HepG2 (cell line): ENCODE measurements around the gene ACTRT2. TPM values are rescaled to one million over a fixed set of nuclear protein-coding genes. Genes with fewer than 3 reads are reported as not detected.

ENCODE experiments used
- CEBPG ChIP-seq: IDR thresholded peaks from 2 replicates; pipeline ENCODE4 v1.6.1; 2016
- FOXA1 ChIP-seq, 2 experiments: fragments of 450-650 bp in 1 of 2; sonication (generic) in 1 of 2; formaldehyde crosslinking in 1 of 2; IDR thresholded peaks; 2 replicates each; pipeline versions ENCODE4 v1.4.0 to v1.6.1; 2016 to 2020; ENCODE audit warnings: missing genetic modification reagents in 1 of 2
- FOXA3 ChIP-seq: IDR thresholded peaks from 2 replicates; pipeline ENCODE4 v1.6.1; 2016; ENCODE audit warnings: missing genetic modification reagents, missing compliant biosample characterization
- FOXC1 ChIP-seq: sonication (generic); formaldehyde crosslinking; IDR thresholded peaks from 2 replicates; pipeline ENCODE4 v1.8.0; 2022; ENCODE audit warnings: mild to moderate bottlenecking, missing genetic modification reagents, borderline replicate concordance
- GABPB1 ChIP-seq: IDR thresholded peaks from 2 replicates; pipeline ENCODE4 v1.6.1; 2016; ENCODE audit warnings: mild to moderate bottlenecking, missing genetic modification reagents, moderate library complexity, missing compliant biosample characterization
- GATAD2A ChIP-seq: IDR thresholded peaks from 2 replicates; pipeline ENCODE4 v1.6.1; 2016
- GLI4 ChIP-seq: sonication (generic); formaldehyde crosslinking; IDR thresholded peaks from 2 replicates; pipeline ENCODE4 v1.5.1; 2020; ENCODE audit warnings: missing genetic modification reagents, mild to moderate bottlenecking, moderate library complexity, borderline replicate concordance
- HIVEP1 ChIP-seq: sonication (generic); formaldehyde crosslinking; IDR thresholded peaks from 2 replicates; pipeline ENCODE4 v1.4.0; 2020; ENCODE audit warnings: mild to moderate bottlenecking, missing genetic modification reagents
- HOXA9 ChIP-seq: sonication (generic); formaldehyde crosslinking; IDR thresholded peaks from 2 replicates; pipeline ENCODE4 v1.8.1; 2022; ENCODE audit warnings: missing genetic modification reagents, mild to moderate bottlenecking, moderate library complexity, borderline replicate concordance
- PHF8 ChIP-seq: sonication (generic); formaldehyde crosslinking; IDR thresholded peaks from 2 replicates; pipeline ENCODE4 v1.5.0; 2020; ENCODE audit warnings: missing genetic modification reagents
- SOX13 ChIP-seq, 3 experiments: fragments of 450-650 bp in 1 of 3; sonication (generic) in 1 of 3; formaldehyde crosslinking in 1 of 3; IDR thresholded peaks in 2 of 3; conservative IDR thresholded peaks in 1 of 3; 2 replicates each; pipeline versions ENCODE4 v1.5.0 to v1.6.1; 2016 to 2020; ENCODE audit warnings: antibody characterized with exemption in 1 of 3, mild to moderate bottlenecking in 1 of 3, missing compliant biosample characterization in 1 of 3, missing genetic modification reagents in 1 of 3, moderate library complexity in 1 of 3
- TCF7L2 ChIP-seq: IDR thresholded peaks from 2 replicates; pipeline ENCODE4 v1.6.1; 2011; ENCODE audit warnings: mild to moderate bottlenecking, low read depth, low read length, moderate library complexity
- ZNF431 ChIP-seq: sonication (generic); formaldehyde crosslinking; IDR thresholded peaks from 2 replicates; pipeline ENCODE4 v1.9.0; 2022; ENCODE audit warnings: missing genetic modification reagents, low read depth, mild to moderate bottlenecking, borderline replicate concordance
- ZNF761 ChIP-seq: sonication (generic); formaldehyde crosslinking; conservative IDR thresholded peaks from 2 replicates; pipeline ENCODE4 v1.4.0; 2020; ENCODE audit warnings: mild to moderate bottlenecking, missing genetic modification reagents
- polyA plus RNA-seq, 8 experiments: library from polyadenylated mRNA; depleted of rRNA in 3 of 8; stranded (reverse) in 7 of 8; unstranded in 1 of 8; fragments of >200 nt; fragmentation: Illumina TruSeq in 4 of 8; extraction: Trizol in 4 of 8; gene quantifications; 2 replicates each; pipeline versions ENCODE4 v1.2.1 to v1.2.3, GENCODE V29; 2011 to 2016; ENCODE audit warnings: low read depth in 4 of 8, missing spikeins in 1 of 8, mixed read lengths in 1 of 8; ENCODE audit not compliant: insufficient read depth in 1 of 8
- total RNA-seq, 5 experiments: library from RNA; depleted of rRNA; stranded (reverse); fragments of >200 nt; fragmentation: Illumina TruSeq; extraction: Trizol; gene quantifications; 2 replicates each; pipeline ENCODE4 v1.2.3, GENCODE V29; 2016; ENCODE audit warnings: low read depth in 1 of 5
- TF ChIP-seq, protein P1 (sequence below): sonication (generic); formaldehyde crosslinking; IDR thresholded peaks from 2 replicates; pipeline ENCODE4 v1.8.1; 2022; ENCODE audit warnings: low read depth, mild to moderate bottlenecking, missing genetic modification reagents

The ACTRT2 gene
- total and polyA plus RNA-seq, 2 of the 13 experiments (the other 11 are each of a cell fraction or from before 2014, with no cell fraction given) = not detected

- TF ChIP-seq SOX13 (IDR thresholded peaks at IDR 0.05) (no peak), SOX13 (CRISPR knock-in tag; conservative IDR thresholded peaks at IDR 0.05 in 1 of 2, IDR thresholded peaks at IDR 0.05 in 1 of 2) (0 out of 4 replicates have a peak, but pooled peaks of 1 of the 2 experiments have one; percentile 19), GABPB1 (CRISPR knock-in tag) (peak; percentile 47; the same call in 1 of the 2 replicates), HOXA9 (CRISPR knock-in tag) (0 out of 2 replicates have a peak, but pooled peaks have one; percentile 36), ZNF761 (CRISPR knock-in tag) (no peak), GATAD2A (CRISPR knock-in tag) (peak; percentile 64), TCF7L2 (no peak), FOXA1 (IDR thresholded peaks at IDR 0.05) (no peak), FOXA1 (CRISPR knock-in tag; IDR thresholded peaks at IDR 0.05) (no peak), FOXA3 (CRISPR knock-in tag) (0 out of 2 replicates have a peak, but pooled peaks have one; percentile 13), ZNF431 (no peak), FOXC1 (CRISPR knock-in tag) (peak; percentile 49; the same call in 1 of the 2 replicates), HIVEP1 (peak; percentile 66; the same call in 1 of the 2 replicates), GLI4 (CRISPR knock-in tag) (peak; percentile 55; the same call in 1 of the 2 replicates), PHF8 (CRISPR knock-in tag) (peak; percentile 27; the same call in 1 of the 2 replicates), CEBPG (CRISPR knock-in tag) (0 out of 2 replicates have a peak, but pooled peaks have one; percentile 10)
- TF ChIP-seq, protein P1, sequence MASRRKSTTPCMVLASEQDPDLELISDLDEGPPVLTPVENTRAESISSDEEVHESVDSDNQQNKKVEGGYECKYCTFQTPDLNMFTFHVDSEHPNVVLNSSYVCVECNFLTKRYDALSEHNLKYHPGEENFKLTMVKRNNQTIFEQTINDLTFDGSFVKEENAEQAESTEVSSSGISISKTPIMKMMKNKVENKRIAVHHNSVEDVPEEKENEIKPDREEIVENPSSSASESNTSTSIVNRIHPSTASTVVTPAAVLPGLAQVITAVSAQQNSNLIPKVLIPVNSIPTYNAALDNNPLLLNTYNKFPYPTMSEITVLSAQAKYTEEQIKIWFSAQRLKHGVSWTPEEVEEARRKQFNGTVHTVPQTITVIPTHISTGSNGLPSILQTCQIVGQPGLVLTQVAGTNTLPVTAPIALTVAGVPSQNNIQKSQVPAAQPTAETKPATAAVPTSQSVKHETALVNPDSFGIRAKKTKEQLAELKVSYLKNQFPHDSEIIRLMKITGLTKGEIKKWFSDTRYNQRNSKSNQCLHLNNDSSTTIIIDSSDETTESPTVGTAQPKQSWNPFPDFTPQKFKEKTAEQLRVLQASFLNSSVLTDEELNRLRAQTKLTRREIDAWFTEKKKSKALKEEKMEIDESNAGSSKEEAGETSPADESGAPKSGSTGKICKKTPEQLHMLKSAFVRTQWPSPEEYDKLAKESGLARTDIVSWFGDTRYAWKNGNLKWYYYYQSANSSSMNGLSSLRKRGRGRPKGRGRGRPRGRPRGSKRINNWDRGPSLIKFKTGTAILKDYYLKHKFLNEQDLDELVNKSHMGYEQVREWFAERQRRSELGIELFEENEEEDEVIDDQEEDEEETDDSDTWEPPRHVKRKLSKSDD (CRISPR knock-in tag) = no peak
Measured at GRCh38 chr1:3066250-3066711, 45.0 kb downstream of the ACTRT2 start (continued).
